NCI-H2196 (cell line): ENCODE data around the gene NSRP1.
"Not testable (repeated sequence)": the region's sequence is repeated elsewhere in the genome, so short reads cannot be mapped to it uniquely, and the experiment has no call there.

Source experiments
- DNase-seq: peaks from one replicate; lab custom pipeline; 2025; ENCODE audit not compliant: unreplicated experiment; lab: John Stamatoyannopoulos, UW

The NSRP1 gene

GRCh38 chr17:30118635-30119034 lies 2.0 kb downstream of the NSRP1 start:
- not testable (repeated sequence) for DNase-seq

GRCh38 chr17:30124273-30124796 lies 7.7 kb downstream of the NSRP1 start:
- DNase-seq: no peak

GRCh38 chr17:30130121-30130520 lies 13.5 kb downstream of the NSRP1 start:
- no peak for DNase-seq

- DNase-seq: no peak
Measured at GRCh38 chr17:30132615-30133014, 16.0 kb downstream of the NSRP1 start.

- DNase-seq: no peak
Measured at GRCh38 chr17:30133197-30133596, 16.6 kb downstream of the NSRP1 start.

- no peak for DNase-seq
Measured at GRCh38 chr17:30134551-30134950, 17.9 kb downstream of the NSRP1 start.

- DNase-seq: no peak
Measured at GRCh38 chr17:30137158-30137557, 20.5 kb downstream of the NSRP1 start.

- DNase-seq: not testable (repeated sequence)
Measured at GRCh38 chr17:30147860-30148259, 31.2 kb downstream of the NSRP1 start.

GRCh38 chr17:30148376-30148775 lies 31.8 kb downstream of the NSRP1 start:
- DNase-seq: no peak

GRCh38 chr17:30151471-30151870 lies 34.9 kb downstream of the NSRP1 start:
- no peak for DNase-seq

GRCh38 chr17:30153463-30153862 lies 36.8 kb downstream of the NSRP1 start:
- DNase-seq: no peak

GRCh38 chr17:30155389-30155788 lies 38.8 kb downstream of the NSRP1 start:
- DNase-seq: no peak

GRCh38 chr17:30158896-30159625 lies 42.4 kb downstream of the NSRP1 start:
- DNase-seq: no peak

GRCh38 chr17:30160419-30161172 lies 44.0 kb downstream of the NSRP1 start:
- no peak for DNase-seq

- no peak for DNase-seq
Measured at GRCh38 chr17:30161601-30162000, 45.0 kb downstream of the NSRP1 start.

- DNase-seq: no peak
Measured at GRCh38 chr17:30164531-30164930, 47.9 kb downstream of the NSRP1 start.

- no peak for DNase-seq
Measured at GRCh38 chr17:30165147-30165546, 48.5 kb downstream of the NSRP1 start.

GRCh38 chr17:30165960-30166359 lies 49.3 kb downstream of the NSRP1 start:
- no peak for DNase-seq

- no peak for DNase-seq
Measured at GRCh38 chr17:30170415-30170987, 53.9 kb downstream of the NSRP1 start.

- no peak for DNase-seq
Measured at GRCh38 chr17:30172560-30172959, 55.9 kb downstream of the NSRP1 start.

GRCh38 chr17:30173649-30174048 lies 57.0 kb downstream of the NSRP1 start:
- no peak for DNase-seq

- DNase-seq: no peak
Measured at GRCh38 chr17:30174556-30174955, 57.9 kb downstream of the NSRP1 start.
